ENCODE measurements around the gene STARD5. TPM values are rescaled to one million over a fixed set of nuclear protein-coding genes. Genes with fewer than 3 reads are reported as not detected.
A peak's percentile ranks its signal among the peaks of the same experiment; 100 is the strongest.

The STARD5 gene
- total RNA-seq, 5 donors from 2014 or later (not counting 1 experiment from before 2014, with no cell fraction given): 5.8 to 8.5 (median 7.3) TPM

GRCh38 chr15:81271761-81272644 is 51.9 kb downstream of the STARD5 start:
- Mint-ChIP-seq H3K36me3 (peaks cover 4% of the 10 kb centered on the region), H3K4me1 (peaks cover 30 to 41% (median 40%) of the 10 kb centered on the region in 3 donors), H3K9me3 (peaks cover 2 to 5% (median 2%) of the 10 kb centered on the region in 3 donors), H3K27ac (no peak overlapping the region), H3K4me3 (no peak overlapping the region), H3K27me3 (no peaks in the 10 kb centered on the region)
- Histone ChIP-seq H3K27ac (ENCODE audit: low read length) (no peak overlapping the region), H3K4me1 (ENCODE audit: control insufficient read depth in 1 of 2, extremely low read depth in 1 of 2, insufficient read depth in 2 of 2, low read length in 2 of 2) (peaks cover 28 to 30% of the 10 kb centered on the region in 2 experiments), H3K4me3 (ENCODE audit: control insufficient read depth in 1 of 2, extremely low read depth in 1 of 2, low read length in 1 of 2) (no peak overlapping the region), H3K27me3 (replicated peaks in 1 of 2; ENCODE audit: control insufficient read depth in 2 of 2, extremely low read depth in 1 of 2, insufficient read depth in 2 of 2, low read length in 1 of 2) (no peaks in the 10 kb centered on the region), H3K36me3 (ENCODE audit: control insufficient read depth in 2 of 2, extremely low read depth in 1 of 2, insufficient read depth in 1 of 2, low read length in 1 of 2) (no peaks in the 10 kb centered on the region), H3K9me3 (no peaks in the 10 kb centered on the region)
- ChIA-PET POLR2A (no interaction called here), CTCF (interaction anchor here (0.6 to 1.5 kb wide), 3 partner anchors 14 to 873 kb away, joined by 3 to 5 read pairs (median 3); no protein-coding TSS in a partner anchor)
- WGBS (ENCODE audit: insufficient coverage): 91% methylated on average over 11 of the region's 12 CpGs
- DNase-seq (no peak), ATAC-seq (replicated peaks in 1 of 4) (no peak)

GRCh38 chr15:81270781-81271491 is 53.0 kb downstream of the STARD5 start:
- H3K27ac Mint-ChIP-seq: no peak overlapping the region
- WGBS (ENCODE audit: insufficient coverage): 78% methylated on average over 4 of the region's 11 CpGs
- CTCF ChIA-PET: interaction anchor here in 1 of 2 donors (1.5 kb wide), 1 partner anchor 15 kb away, joined by 5 read pairs; no protein-coding TSS in a partner anchor

GRCh38 chr15:81270188-81270587 is 53.8 kb downstream of the STARD5 start:
- H3K9me3 ChIP-seq: no peaks in the 10 kb centered on the region
- H3K27ac ChIP-seq (ENCODE audit: low read length): no peak overlapping the region
- no peaks in the 10 kb centered on the region for H3K36me3 Mint-ChIP-seq
- H3K4me1 ChIP-seq (ENCODE audit: control insufficient read depth in 1 of 2, extremely low read depth in 1 of 2, insufficient read depth in 2 of 2, low read length in 2 of 2): peaks cover 25 to 33% of the 10 kb centered on the region in 2 experiments
- H3K4me3 Mint-ChIP-seq: no peak overlapping the region
- ATAC-seq (replicated peaks in 1 of 4): no peak
- POLR2A ChIA-PET: no interaction called here
- peaks cover 31 to 40% (median 40%) of the 10 kb centered on the region in 3 donors for H3K4me1 Mint-ChIP-seq
- no peak overlapping the region for H3K4me3 ChIP-seq (ENCODE audit: control insufficient read depth in 1 of 2, extremely low read depth in 1 of 2, low read length in 1 of 2)
- H3K36me3 ChIP-seq (ENCODE audit: control insufficient read depth in 2 of 2, extremely low read depth in 1 of 2, insufficient read depth in 1 of 2, low read length in 1 of 2): no peaks in the 10 kb centered on the region
- H3K27me3 Mint-ChIP-seq: no peaks in the 10 kb centered on the region
- no peaks in the 10 kb centered on the region for H3K9me3 Mint-ChIP-seq
- no peak for DNase-seq
- WGBS (ENCODE audit: insufficient coverage): 82% methylated on average over 2 of the region's 3 CpGs
- CTCF ChIA-PET: interaction anchor here in 1 of 2 donors (1.2 kb wide), 1 partner anchor 84 kb away, joined by 3 read pairs; no protein-coding TSS in a partner anchor
- H3K27ac Mint-ChIP-seq: no peak overlapping the region
- H3K27me3 ChIP-seq (replicated peaks in 1 of 2; ENCODE audit: control insufficient read depth in 2 of 2, extremely low read depth in 1 of 2, insufficient read depth in 2 of 2, low read length in 1 of 2): peaks cover 0 to 4% of the 10 kb centered on the region in 2 experiments

More at GRCh38 chr15:81270781-81271491, 53.0 kb downstream of the STARD5 start:
- DNase-seq (no peak), ATAC-seq (replicated peaks in 1 of 4) (no peak)
- Histone ChIP-seq H3K36me3 (ENCODE audit: control insufficient read depth in 2 of 2, extremely low read depth in 1 of 2, insufficient read depth in 1 of 2, low read length in 1 of 2) (no peaks in the 10 kb centered on the region), H3K27ac (ENCODE audit: low read length) (no peak overlapping the region), H3K4me1 (ENCODE audit: control insufficient read depth in 1 of 2, extremely low read depth in 1 of 2, insufficient read depth in 2 of 2, low read length in 2 of 2) (peaks cover 27 to 28% of the 10 kb centered on the region in 2 experiments), H3K9me3 (no peaks in the 10 kb centered on the region), H3K27me3 (replicated peaks in 1 of 2; ENCODE audit: control insufficient read depth in 2 of 2, extremely low read depth in 1 of 2, insufficient read depth in 2 of 2, low read length in 1 of 2) (no peaks in the 10 kb centered on the region), H3K4me3 (ENCODE audit: control insufficient read depth in 1 of 2, extremely low read depth in 1 of 2, low read length in 1 of 2) (no peak overlapping the region)
- no peak overlapping the region for H3K4me3 Mint-ChIP-seq
- POLR2A ChIA-PET: no interaction called here
- H3K4me1 Mint-ChIP-seq: peaks cover 31 to 40% (median 40%) of the 10 kb centered on the region in 3 donors
- H3K36me3 Mint-ChIP-seq: no peaks in the 10 kb centered on the region
- H3K9me3 Mint-ChIP-seq: no peaks in the 10 kb centered on the region
- no peaks in the 10 kb centered on the region for H3K27me3 Mint-ChIP-seq

- H3K4me3 Mint-ChIP-seq: no peak overlapping the region
- peak in 1 of 4 experiments; percentile 49 for ATAC-seq (replicated peaks in 1 of 4)
Measured at GRCh38 chr15:81268881-81269601, 54.9 kb downstream of the STARD5 start.

GRCh38 chr15:81268340-81268739 is 55.6 kb downstream of the STARD5 start:
- no peaks in the 10 kb centered on the region for H3K27me3 Mint-ChIP-seq
- WGBS (ENCODE audit: insufficient coverage): 100% methylated on average over 3 of the region's 5 CpGs
- POLR2A ChIA-PET: no interaction called here
- ATAC-seq (replicated peaks in 1 of 4): no peak
- CTCF ChIA-PET: interaction anchor here (0.5 to 4.1 kb wide), 11 partner anchors 31 to 928 kb away, joined by 3 to 67 read pairs (median 3); no protein-coding TSS in a partner anchor
- DNase-seq: no peak
- no peak overlapping the region for H3K4me3 ChIP-seq (ENCODE audit: control insufficient read depth in 1 of 2, extremely low read depth in 1 of 2, low read length in 1 of 2)
- no peaks in the 10 kb centered on the region for H3K36me3 Mint-ChIP-seq
- peaks cover 27 to 37% (median 36%) of the 10 kb centered on the region in 3 donors for H3K4me1 Mint-ChIP-seq
- no peaks in the 10 kb centered on the region for H3K9me3 Mint-ChIP-seq
- H3K27ac Mint-ChIP-seq: no peak overlapping the region
- no peaks in the 10 kb centered on the region for H3K36me3 ChIP-seq (ENCODE audit: control insufficient read depth in 2 of 2, extremely low read depth in 1 of 2, insufficient read depth in 1 of 2, low read length in 1 of 2)
- peaks cover 0 to 9% of the 10 kb centered on the region in 2 experiments for H3K27me3 ChIP-seq (replicated peaks in 1 of 2; ENCODE audit: control insufficient read depth in 2 of 2, extremely low read depth in 1 of 2, insufficient read depth in 2 of 2, low read length in 1 of 2)
- H3K27ac ChIP-seq (ENCODE audit: low read length): no peak overlapping the region
- H3K9me3 ChIP-seq: no peaks in the 10 kb centered on the region
- no peak overlapping the region for H3K4me3 Mint-ChIP-seq
- peaks cover 25 to 31% of the 10 kb centered on the region in 2 experiments for H3K4me1 ChIP-seq (ENCODE audit: control insufficient read depth in 1 of 2, extremely low read depth in 1 of 2, insufficient read depth in 2 of 2, low read length in 2 of 2)

More at GRCh38 chr15:81268881-81269601, 54.9 kb downstream of the STARD5 start:
- H3K36me3 ChIP-seq (ENCODE audit: control insufficient read depth in 2 of 2, extremely low read depth in 1 of 2, insufficient read depth in 1 of 2, low read length in 1 of 2): no peaks in the 10 kb centered on the region
- H3K4me1 ChIP-seq (ENCODE audit: control insufficient read depth in 1 of 2, extremely low read depth in 1 of 2, insufficient read depth in 2 of 2, low read length in 2 of 2): peaks cover 25 to 31% of the 10 kb centered on the region in 2 experiments
- peak overlapping the region; percentile 21 to 74 for H3K27ac Mint-ChIP-seq
- H3K9me3 Mint-ChIP-seq: no peaks in the 10 kb centered on the region
- peaks cover 27 to 37% (median 36%) of the 10 kb centered on the region in 3 donors for H3K4me1 Mint-ChIP-seq
- H3K9me3 ChIP-seq: no peaks in the 10 kb centered on the region
- no peaks in the 10 kb centered on the region for H3K27me3 Mint-ChIP-seq
- no peaks in the 10 kb centered on the region for H3K36me3 Mint-ChIP-seq
- peaks cover 0 to 4% of the 10 kb centered on the region in 2 experiments for H3K27me3 ChIP-seq (replicated peaks in 1 of 2; ENCODE audit: control insufficient read depth in 2 of 2, extremely low read depth in 1 of 2, insufficient read depth in 2 of 2, low read length in 1 of 2)
- POLR2A ChIA-PET: interaction anchor here in 1 of 2 donors (0.6 kb wide), 1 partner anchor 122 kb away, joined by 3 read pairs; no protein-coding TSS in a partner anchor
- CTCF ChIA-PET: interaction anchor here (0.5 to 4.1 kb wide), 11 partner anchors 31 to 928 kb away, joined by 3 to 67 read pairs (median 3); no protein-coding TSS in a partner anchor
- DNase-seq: peak in 8 of 35 experiments; percentile 8 to 37 (median 22)
- no peak overlapping the region for H3K4me3 ChIP-seq (ENCODE audit: control insufficient read depth in 1 of 2, extremely low read depth in 1 of 2, low read length in 1 of 2)
- WGBS (ENCODE audit: insufficient coverage): 70% methylated on average over 10 of the region's 10 CpGs
- H3K27ac ChIP-seq (ENCODE audit: low read length): no peak overlapping the region

Measured in T-cell (primary cell).